SW480 (cell line): Measurements from ENCODE around the gene SLC35E3.
"Not testable (repeated sequence)": the region's sequence is repeated elsewhere in the genome, so short reads cannot be mapped to it uniquely, and the experiment has no call there.

ENCODE experiments used
- DNase-seq: peaks from one replicate; pipeline ENCODE4 v3.0.0-alpha.2; 2016; ENCODE audit warnings: low spot score

The SLC35E3 gene

GRCh38 chr12:68813242-68813593 is 67.2 kb downstream of the SLC35E3 start:
- no peak for DNase-seq

- no peak for DNase-seq
Observed at GRCh38 chr12:68814490-68815231, 68.7 kb downstream of the SLC35E3 start.

- no peak for DNase-seq
Observed at GRCh38 chr12:68815232-68815927, 69.4 kb downstream of the SLC35E3 start.

- DNase-seq, result no peak
Observed at GRCh38 chr12:68815928-68816800, 70.2 kb downstream of the SLC35E3 start.

- DNase-seq, result not testable (repeated sequence)
Observed at GRCh38 chr12:68819481-68819880, 73.5 kb downstream of the SLC35E3 start.

GRCh38 chr12:68821357-68822188 is 75.6 kb downstream of the SLC35E3 start:
- no peak for DNase-seq

- DNase-seq, result no peak
Observed at GRCh38 chr12:68823696-68824095, 77.7 kb downstream of the SLC35E3 start.

GRCh38 chr12:68824131-68824530 is 78.2 kb downstream of the SLC35E3 start:
- no peak for DNase-seq

GRCh38 chr12:68824597-68825250 is 78.7 kb downstream of the SLC35E3 start:
- no peak for DNase-seq

GRCh38 chr12:68825569-68826217 is 79.7 kb downstream of the SLC35E3 start:
- no peak for DNase-seq

GRCh38 chr12:68827895-68828671 is 82.1 kb downstream of the SLC35E3 start:
- DNase-seq, result no peak

- no peak for DNase-seq
Observed at GRCh38 chr12:68828672-68829068, 82.7 kb downstream of the SLC35E3 start.
